Upper lobe of left lung (tissue), 4 donors: ENCODE results near the gene SELP.

ENCODE experiments used
- CTCF ChIP-seq, 6 experiments: fragments of 450-650 bp in 4 of 6; fragments of 200-600 bp in 2 of 6; sonication (generic) in 2 of 6; IDR thresholded peaks; one replicate each; pipeline ENCODE4 v1.5.1; 2016 to 2019; ENCODE audit warnings: antibody characterized with exemption in 6 of 6
- EP300 ChIP-seq, 4 donors: sonication (generic); formaldehyde crosslinking; IDR thresholded peaks; one replicate each; pipeline ENCODE4 v1.5.1; 2017; ENCODE audit warnings: antibody characterized with exemption in 4 of 4, control low read depth in 2 of 4
- POLR2A ChIP-seq, 4 donors: fragments of 450-650 bp; IDR thresholded peaks; one replicate each; pipeline ENCODE4 v1.5.1; 2016 to 2017; ENCODE audit warnings: antibody characterized with exemption in 4 of 4, mild to moderate bottlenecking in 2 of 4
- POLR2AphosphoS5 ChIP-seq, 2 donors: sonication (generic); formaldehyde crosslinking; IDR thresholded peaks; one replicate each; pipeline ENCODE4 v1.5.1; 2017; ENCODE audit warnings: antibody characterized with exemption in 2 of 2

- TF ChIP-seq CTCF (IDR thresholded peaks at IDR 0.05) = no peak
- no peak for TF ChIP-seq POLR2A (IDR thresholded peaks at IDR 0.05)
- no peak for TF ChIP-seq EP300 (IDR thresholded peaks at IDR 0.05)
- no peak for TF ChIP-seq POLR2AphosphoS5 (IDR thresholded peaks at IDR 0.05)
Measured at GRCh38 chr1:169574336-169574735, 55.6 kb downstream of the SELP start.
